SW 1271 (cell line): ENCODE data around the gene MED29.
"Not testable (repeated sequence)": the region's sequence is repeated elsewhere in the genome, so short reads cannot be mapped to it uniquely, and the experiment has no call there.

Experiments
- DNase-seq, 2 experiments: peaks; one replicate each; lab custom pipeline; 2025; lab: John Stamatoyannopoulos, UW

Gene MED29

DNA sequence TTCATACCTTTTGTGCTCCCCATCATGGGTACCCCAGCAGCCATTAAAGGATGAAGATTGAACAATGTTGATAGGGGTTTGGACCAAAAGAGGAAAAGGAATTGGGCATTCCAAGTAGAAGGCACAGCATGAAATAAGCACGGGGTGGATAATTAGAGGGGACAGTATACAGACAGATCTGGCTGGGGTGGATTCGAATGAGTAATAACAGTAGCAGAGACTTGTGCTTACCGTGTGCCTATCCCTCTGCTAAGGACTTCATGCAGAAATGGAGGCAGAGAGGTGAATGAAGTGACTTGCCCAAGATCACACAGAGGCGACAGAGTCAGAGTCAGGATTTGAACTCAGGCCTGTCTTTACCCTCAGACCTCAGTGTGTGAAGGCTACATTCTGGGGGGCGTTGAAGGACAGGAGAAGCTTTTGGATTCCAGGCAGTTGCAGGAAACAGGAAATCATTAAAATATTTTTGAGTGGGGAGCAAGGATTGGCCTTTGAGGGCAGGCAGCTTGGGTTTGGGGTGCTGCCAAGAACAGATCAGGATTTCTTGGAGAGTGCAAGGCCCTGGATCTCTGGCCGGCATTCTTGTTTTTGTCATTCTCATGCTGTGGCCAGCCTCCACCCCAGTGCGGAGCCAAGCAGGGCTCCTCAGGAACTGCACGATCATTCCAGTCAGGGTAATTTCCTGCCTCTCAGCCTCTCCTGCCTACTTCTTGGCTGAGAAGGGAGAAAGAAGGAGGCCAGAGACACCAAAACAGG, 19.0 kb upstream of the MED29 start:
- no peak for DNase-seq

DNA sequence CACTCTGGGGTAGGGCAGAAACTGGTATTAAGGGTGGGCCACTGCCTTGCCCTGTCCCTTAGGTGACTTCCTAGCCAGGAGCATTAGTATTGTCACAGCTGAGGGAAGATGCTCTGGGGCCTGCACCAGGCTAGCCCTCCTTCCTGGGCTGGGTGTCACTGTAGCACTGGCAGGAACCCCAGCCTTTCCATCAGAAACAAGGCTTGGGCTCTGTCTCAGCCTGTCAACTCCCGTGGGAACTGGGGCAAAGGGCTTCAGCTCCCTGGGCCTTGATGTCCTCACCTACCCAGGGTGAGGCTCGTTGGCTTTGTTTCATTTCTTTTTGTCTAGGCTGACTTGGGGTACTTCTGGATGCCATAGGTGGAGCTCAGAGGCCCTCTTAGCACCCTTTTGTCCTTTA, 18.2 kb upstream of the MED29 start:
- no peak for DNase-seq

DNA sequence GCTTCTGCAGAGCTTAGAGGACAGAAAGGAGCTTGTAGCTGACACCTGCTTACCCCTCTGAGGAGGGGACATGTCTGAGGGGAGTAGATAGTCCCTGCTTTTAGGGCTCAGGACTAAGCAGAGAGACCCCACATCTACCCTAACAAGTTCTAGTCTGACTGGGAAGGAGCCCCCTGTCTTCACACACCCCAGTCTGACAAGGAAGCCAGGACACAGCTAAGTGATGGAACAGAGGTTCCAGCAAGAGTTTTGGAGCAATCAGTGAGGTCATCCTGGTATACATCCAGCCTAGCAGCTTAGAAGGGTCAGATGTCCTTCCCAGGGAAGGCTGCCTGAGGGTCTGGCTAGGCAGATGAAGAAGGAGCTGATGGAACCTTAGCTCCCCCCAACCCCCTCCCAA, 15.2 kb upstream of the MED29 start:
- DNase-seq: no peak

DNA sequence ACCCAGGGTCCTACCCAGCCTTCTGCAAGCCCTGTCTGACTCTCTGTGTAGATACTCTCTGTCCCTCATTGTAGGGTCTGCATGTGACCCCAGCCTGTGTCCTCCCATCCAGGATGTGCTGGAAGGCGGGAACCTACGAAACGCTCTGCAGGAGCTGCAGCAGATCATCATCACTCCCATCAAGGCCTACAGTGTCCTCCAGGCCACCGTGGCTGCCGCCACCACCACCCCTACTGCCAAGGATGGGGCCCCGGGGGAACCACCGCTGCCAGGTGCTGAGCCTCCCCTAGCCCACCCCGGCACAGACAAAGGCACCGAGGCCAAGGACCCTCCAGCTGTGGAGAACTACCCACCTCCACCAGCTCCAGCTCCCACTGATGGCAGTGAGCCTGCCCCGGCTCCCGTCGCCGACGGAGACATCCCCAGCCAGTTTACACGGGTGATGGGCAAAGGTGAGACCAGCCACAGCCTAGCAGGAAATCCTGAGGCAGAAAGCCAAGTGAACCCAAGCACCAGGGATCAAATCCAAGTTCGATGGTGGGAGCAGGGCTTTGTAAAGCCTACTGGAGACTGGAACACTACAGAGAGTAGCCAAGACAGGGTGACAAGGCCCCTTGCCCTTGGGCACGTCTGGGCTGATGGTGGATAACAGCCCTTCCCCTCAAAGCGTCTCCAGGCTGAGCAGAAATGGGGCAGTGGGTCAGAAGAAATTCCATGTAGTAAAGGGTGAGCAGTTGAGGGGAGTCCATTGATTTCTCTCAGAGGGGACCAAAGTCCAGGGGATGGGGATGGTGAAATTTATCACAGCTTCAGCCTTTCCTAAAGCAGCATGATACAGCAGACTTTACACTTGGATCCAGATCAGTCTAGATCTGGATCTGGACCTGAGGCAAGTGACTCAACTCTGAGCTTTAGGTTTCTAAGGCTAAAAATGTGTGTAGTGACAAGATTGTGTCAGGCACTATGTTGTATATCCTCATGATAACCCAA, 13.5 kb upstream of the MED29 start:
- no peak for DNase-seq

GRCh38 chr19:39379366-39379765, 11.8 kb upstream of the MED29 start:
- not testable (repeated sequence) for DNase-seq

DNA sequence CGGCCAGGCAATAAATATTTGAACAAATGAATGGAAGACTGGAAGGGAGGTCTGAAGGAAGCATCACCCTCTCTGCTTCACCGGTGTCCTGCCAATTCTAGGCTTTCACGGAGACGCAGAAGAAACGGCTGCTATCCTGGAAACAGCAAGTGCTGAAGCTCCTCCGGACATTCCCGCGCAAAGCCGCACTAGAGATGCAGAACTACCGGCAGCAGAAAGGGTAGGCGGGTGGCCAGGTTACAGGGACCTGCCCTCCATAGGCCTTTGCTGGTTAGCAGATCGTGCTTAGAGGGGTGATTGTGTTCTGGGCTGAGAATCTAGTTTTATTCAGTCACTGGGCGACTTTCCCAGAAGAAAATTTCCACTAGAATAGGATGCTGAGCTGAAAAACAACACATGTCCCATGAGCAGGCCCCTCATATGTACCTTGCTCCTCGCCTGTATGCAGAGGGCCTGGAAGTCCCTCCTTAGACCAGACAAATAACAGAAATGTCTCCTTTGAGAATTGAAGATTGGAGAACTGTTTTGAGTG, 11.2 kb upstream of the MED29 start:
- DNase-seq: no peak

DNA sequence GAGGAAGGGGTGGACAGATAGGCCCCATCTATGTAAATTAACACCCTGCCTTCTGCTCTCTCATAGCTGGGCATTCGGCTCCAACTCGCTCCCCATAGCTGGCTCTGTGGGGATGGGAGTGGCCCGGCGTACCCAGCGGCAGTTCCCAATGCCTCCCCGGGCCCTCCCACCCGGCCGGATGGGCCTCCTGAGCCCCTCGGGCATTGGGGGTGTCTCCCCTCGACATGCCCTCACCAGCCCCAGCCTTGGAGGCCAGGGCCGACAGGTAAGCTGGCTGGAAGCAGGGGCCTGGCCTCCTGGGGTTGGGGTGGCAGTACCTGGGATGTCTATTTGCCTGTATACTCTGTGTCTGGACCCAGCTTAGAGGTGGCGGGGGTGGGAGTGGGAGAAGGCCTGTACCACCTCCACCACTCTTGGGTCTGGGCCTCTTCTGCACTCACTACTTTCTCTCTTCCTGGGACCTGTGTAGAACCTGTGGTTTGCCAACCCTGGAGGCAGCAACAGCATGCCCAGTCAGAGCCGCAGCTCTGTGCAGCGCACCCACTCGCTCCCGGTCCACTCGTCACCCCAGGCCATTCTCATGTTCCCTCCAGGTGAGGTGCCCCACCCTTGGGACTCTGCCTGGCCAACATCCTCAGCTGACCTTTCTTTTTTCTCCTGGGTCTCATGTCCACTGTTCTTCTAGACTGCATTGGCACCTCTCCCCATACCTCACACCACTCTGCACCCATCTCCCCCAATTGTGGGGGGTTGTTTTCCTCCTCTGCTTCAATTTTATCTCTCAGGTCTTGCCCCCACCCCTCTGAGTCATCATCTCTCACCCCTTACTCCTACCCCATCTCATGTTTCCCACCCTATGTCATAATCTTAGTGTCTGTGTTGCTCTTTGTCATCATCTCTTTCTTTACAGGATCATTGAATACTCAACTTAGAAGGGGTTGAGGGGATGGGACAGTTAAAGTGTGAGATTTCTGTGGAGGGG, 10.4 kb upstream of the MED29 start:
- no peak for DNase-seq

- peak in 1 of 2 experiments; percentile 6 for DNase-seq
These were observed 9.1 kb upstream of the MED29 start for GRCh38 chr19:39381910-39382611.

DNA sequence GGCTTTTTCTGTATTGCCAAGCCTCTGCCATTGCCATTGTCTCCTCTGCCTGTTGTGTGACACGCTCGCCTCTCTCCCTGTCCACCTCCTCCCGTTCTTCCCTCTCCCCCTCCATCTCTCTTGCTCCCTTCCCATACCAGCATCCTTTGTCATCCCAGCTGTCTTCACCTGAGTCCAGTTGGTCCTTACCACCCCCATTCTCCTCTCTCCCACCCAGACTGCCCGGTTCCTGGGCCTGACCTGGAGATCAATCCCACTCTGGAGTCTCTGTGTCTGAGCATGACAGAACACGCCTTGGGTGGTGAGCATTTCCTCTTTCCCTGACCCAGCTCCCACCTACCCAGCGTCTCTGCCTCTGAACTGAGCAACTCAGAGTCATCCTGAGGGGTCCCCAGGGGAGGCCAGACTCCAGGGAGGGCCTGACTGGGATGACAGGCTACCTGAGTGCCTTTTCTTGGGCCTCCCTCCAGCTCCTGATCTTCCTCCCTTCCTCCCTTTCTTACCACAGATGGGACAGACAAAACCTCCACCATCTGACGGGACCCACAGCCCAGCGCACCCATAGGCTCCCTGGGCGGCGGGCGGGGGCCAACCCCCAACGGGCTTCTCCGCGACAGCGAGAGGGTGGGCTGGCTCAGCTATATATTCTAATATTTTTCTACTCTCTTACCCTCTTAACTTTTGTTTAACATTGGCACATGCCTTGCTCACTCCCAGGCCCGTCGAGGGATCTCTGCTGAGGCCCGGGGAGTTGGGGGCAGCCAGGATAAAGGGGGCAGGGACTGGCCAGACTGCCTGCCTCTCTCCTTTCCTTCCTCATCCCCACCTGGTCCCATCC, 8.0 kb upstream of the MED29 start:
- no peak for DNase-seq

GRCh38 chr19:39384839-39385568, 6.2 kb upstream of the MED29 start:
- DNase-seq: no peak

GRCh38 chr19:39385629-39386411, 5.4 kb upstream of the MED29 start:
- DNase-seq: no peak

- no peak for DNase-seq
These were observed 4.6 kb upstream of the MED29 start for GRCh38 chr19:39386557-39386956.

DNA sequence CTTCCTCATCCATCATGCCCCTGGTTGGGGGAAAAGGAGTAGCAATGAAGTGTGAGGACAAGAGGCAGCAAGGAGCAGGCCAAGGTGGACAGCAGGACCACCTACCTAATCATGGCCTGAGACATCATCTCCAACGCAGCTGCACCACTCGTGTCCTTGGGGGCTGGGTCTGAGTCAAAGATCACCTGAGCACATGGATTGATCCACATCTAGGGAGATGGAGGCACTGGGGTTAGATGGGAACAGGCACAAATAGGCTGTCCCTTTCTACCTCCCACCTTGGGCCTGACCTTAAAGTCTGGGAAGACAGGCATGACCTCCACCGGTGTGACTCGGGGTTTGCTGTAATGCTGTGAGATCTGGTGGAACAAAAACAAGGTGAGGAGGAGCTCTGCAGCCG, 2.5 kb upstream of the MED29 start:
- DNase-seq: no peak

GRCh38 chr19:39389631-39390414, 1.4 kb upstream of the MED29 start:
- DNase-seq: no peak

DNA sequence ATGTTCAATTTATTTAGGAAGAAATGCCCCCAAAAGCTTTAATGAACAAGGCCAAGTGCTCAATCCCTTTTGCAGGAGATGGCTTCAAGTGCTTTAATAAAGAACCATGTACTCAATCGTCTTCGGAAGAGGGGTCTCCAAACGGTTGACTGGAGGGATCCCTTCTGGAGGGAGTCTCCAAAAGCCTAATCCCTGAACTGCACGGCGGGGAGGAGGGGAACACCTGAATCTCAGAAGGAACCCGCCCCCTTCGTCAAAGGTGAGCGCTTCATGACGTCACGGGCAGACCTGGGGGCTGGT, 777 bp upstream of the MED29 start:
- no peak for DNase-seq

GRCh38 chr19:39397360-39398296, 6.5 kb downstream of the MED29 start:
- peak; percentile 24 to 67 for DNase-seq
